ENCODE measurements around the gene TNFRSF14.
A peak's percentile ranks its signal among the peaks of the same experiment; 100 is the strongest.

TNFRSF14 gene

DNA sequence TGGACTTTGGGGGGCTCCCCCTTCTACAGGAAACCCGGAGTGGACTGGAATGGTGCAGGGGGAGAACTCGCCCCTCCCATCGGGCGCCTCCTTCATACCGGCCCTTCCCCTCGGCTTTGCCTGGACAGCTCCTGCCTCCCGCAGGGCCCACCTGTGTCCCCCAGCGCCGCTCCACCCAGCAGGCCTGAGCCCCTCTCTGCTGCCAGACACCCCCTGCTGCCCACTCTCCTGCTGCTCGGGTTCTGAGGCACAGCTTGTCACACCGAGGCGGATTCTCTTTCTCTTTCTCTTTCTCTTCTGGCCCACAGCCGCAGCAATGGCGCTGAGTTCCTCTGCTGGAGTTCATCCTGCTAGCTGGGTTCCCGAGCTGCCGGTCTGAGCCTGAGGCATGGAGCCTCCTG, at the start of gene TNFRSF14:
TSS of gene TNFRSF14 (plus strand) at position 95 of the 401 bp plus-strand sequence. CDS start at position 389, 294 bp downstream.
- peak; percentile 88 for DNase-seq (ENCODE audit: low spot score)

DNA sequence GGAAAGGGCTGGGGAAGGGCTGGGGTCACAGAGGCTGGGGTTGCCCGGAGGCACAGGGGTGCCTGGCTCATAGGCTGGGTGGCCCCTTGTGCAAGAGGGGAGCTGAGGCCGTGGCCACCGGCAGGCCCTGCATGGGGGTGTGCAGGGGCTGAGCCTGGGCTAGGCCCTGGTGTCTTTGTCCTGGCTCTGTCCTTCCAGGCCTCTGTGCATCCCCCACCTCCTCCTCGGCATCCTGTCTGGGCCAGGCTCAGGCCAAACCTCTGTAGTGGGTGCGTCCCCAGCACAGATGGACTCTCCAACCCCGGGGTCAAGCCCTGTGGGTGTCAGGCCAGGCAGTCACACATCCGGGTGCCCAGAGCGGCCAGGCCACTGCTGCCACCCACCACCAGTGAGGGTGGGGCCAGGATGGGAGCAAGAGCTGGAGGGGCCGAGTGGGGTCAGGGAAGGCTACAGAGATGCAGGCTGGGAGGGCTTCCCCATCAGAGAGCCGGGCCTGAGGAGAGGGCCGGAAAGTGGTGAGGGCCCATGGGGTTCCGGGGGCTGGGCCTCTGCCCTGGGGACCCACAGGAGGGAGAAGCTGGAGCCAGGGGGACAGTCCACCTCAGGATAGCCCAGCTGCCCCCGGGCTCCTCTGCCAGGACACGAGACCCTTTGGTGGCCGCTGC, 49.1 kb upstream of the TNFRSF14 start:
- DNase-seq (ENCODE audit: low spot score), result no peak

- DNase-seq (ENCODE audit: low spot score), result no peak
Measured at GRCh38 chr1:2507744-2508155, 48.4 kb upstream of the TNFRSF14 start.

- no peak for DNase-seq (ENCODE audit: low spot score)
Measured at GRCh38 chr1:2508180-2508579, 48.0 kb upstream of the TNFRSF14 start.

DNA sequence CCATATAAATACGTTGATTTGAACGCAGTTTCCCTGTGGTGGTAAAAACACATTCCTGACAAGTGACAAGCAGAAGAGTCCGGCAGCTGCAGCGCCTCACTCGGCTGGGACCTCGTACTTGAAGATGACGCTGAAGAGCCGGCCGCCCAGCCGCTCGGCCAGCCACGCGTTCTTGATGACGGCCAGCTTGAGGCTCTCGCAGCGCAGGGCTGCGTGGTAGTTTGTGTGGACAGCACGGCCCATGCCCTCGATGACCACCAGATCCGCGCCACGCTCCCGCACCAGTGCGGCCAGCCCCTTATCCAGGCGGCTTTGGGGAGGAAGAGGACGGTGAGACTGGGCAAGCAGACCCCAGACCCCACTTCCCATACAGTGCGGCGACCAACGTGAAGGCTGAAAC, 47.4 kb upstream of the TNFRSF14 start:
- DNase-seq (ENCODE audit: low spot score), result no peak

GRCh38 chr1:2509589-2509988, 46.6 kb upstream of the TNFRSF14 start:
- no peak for DNase-seq (ENCODE audit: low spot score)

GRCh38 chr1:2510366-2511155, 45.6 kb upstream of the TNFRSF14 start:
- DNase-seq (ENCODE audit: low spot score), result no peak

GRCh38 chr1:2512862-2513421, 43.2 kb upstream of the TNFRSF14 start:
- no peak for DNase-seq (ENCODE audit: low spot score)

DNA sequence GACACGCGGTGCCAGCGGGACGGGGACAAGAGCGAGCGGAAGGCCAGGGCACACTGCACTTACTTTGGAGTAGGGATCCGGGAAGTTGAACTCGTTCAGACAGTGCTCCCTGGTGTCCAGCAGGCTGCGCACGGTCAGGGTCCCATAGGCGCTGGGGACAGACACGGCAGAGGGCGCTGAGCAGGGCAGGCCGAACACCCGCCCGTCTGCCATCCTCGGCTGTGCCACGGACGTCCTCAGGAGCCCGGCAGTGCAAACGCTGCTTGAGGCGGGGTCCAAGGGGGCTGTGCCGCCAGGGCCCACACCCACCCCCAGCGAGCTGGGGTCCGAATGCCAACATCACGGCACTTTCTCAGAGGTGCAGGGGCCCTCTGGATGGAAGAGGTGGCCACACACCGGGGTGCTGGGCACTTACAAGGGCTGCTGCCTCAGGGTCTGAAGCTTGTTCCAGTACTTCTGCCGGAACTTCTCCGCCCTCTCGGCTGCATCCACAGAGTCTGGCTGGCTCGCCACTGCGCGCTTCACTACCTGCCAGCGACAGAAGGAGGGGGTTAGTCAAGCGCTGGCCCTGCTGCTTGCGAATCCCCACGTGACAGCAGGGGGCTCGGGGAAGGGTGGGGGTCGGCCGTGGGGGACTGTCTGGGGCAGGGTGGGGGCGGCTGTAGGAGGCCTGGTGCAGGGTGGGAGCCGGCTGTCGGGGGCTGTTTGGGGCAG, 42.1 kb upstream of the TNFRSF14 start:
- no peak for DNase-seq (ENCODE audit: low spot score)

DNA sequence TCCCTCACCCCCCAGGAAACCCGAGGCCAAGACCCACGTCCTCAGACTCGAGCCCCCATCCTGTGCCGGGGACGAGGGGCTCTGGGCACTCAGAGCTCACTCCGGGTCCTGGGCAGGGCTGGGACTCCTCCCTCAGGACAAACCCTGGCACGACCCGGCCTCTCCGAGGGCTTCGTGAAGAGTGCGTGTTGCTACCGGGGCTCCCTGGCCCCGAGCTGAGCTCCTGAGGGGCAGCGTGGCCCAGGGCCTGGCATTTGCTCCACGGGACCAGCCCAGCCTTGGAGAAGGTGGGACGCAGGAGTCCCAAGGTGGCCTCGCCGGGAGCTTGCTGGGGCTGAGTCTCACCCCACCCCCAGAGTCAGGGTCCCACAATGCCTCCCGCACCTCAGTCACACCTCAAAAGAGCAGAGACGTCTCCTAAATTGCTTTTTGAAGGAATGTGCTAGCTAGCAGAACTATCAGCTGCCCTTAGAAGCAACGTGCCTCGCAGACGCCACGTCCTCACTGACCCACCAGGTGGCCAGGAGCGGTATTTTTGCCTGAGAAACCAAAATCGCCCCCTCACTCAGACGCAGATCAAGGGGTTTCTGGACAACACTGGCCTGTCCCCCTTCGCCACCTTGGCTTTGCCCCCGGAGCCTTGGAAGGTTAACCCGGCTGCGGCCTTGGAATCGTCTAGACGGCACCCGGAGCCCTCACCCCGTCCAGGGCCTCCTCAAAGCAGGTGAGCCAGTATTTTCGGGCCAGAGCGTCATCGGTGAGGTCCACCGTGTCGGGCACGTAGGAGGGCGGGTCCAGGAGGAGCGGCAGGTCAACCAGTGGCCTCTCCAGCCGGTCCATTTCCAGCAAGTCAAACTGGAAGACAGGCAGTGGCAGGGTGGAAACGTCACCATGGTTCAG, 41.1 kb upstream of the TNFRSF14 start:
- no peak for DNase-seq (ENCODE audit: low spot score)

GRCh38 chr1:2515763-2516080, 40.4 kb upstream of the TNFRSF14 start:
- no peak for DNase-seq (ENCODE audit: low spot score)

DNA sequence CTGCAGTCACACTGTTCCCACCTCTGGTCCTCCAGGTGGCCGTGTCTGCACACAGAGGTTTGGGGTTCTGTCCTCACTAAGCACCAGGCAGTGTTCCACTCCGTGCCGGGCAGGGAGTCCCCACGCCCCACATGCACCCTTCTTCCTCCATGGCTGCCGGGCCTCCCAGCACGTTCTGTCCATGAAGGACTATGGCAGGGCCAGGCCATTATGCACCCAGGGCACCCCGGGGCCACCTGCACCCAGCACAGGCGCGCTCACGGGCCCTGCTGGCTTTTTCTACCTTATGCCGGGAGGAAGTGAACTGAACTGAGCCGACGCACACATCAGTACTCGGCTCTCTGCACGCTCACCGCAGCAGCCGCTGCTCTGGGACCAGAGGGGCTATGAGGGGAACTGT, 40.0 kb upstream of the TNFRSF14 start:
- no peak for DNase-seq (ENCODE audit: low spot score)

DNA sequence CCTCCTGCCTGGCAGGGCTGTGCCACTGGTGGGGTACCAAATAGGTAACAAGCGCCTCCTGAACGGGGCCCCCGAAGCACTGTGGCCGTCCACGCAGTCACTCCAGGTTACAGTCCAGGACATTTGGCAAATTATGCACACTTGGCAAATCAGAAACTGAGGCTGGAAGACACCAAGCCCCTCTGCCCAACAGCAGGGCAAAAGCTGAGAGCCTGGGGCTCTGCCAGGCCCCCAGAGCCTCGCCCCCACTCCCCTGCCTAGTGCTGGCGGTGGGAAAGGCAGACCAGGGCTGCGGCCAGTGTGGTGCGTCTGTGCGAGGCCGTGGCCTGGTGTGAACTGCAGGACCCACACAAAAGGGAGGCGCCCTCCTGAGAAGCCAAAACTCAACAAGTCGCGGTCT, 39.2 kb upstream of the TNFRSF14 start:
- no peak for DNase-seq (ENCODE audit: low spot score)

DNA sequence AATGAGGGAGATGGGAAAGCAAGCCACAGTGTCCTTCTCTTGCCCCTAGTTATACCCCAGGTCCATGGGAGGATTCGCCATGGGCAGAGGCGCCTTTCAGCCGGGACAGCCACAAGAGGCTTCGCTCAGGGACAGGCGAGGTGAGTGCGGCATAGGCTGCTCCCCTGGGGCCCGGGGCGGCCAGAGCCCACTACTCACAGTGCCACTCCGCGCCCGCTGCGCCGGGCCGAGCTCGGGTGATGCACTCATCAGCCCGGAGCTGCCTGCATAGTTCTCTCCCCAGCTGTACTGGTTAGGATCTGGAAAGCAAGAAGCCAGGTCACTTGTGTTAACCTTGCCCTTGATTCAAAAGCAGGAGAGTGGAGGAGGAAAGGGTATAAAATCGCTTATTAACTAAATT, 38.2 kb upstream of the TNFRSF14 start:
- DNase-seq (ENCODE audit: low spot score), result no peak

DNA sequence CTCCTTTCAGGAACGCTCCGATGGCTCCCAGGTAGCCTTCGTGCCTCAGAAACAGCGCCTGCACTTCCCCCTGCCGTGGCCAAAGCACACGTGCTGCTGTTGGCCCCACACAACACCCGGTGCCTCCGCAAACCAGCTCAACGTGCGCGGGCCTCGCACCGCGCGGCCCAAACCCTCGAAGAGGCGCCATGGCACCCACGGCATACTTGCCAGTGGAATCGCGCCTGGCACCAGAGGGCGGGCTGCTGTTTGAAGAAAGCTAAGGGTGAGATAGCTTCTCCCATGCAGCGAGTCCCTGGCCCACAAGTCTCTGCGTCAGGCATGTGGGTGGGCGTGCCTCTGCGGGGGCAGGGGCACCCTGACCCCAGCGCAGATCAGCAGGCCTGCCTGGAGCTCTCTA, 37.6 kb upstream of the TNFRSF14 start:
- no peak for DNase-seq (ENCODE audit: low spot score)

GRCh38 chr1:2519029-2519685, 37.0 kb upstream of the TNFRSF14 start:
- DNase-seq (ENCODE audit: low spot score), result no peak

DNA sequence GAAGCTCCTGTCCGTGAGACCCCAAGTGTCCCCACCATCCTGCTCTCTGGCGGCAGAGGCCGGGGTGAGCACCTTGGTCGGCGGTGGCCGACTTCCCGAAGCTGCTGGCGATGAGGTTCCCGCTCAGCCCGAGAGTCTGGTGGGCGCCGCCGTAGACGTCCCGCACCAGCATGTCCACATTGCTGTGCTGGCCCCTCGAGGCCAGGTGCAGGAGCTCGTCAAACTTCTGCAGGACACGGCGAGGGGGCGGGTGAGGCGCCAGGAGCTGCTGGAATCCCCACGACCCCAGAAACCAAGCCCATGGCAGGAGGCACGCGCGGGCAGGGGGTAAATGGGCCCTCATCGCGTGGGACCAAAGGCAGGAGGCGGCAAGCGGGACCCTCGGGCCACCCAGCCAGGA, 36.4 kb upstream of the TNFRSF14 start:
- DNase-seq (ENCODE audit: low spot score), result no peak

DNA sequence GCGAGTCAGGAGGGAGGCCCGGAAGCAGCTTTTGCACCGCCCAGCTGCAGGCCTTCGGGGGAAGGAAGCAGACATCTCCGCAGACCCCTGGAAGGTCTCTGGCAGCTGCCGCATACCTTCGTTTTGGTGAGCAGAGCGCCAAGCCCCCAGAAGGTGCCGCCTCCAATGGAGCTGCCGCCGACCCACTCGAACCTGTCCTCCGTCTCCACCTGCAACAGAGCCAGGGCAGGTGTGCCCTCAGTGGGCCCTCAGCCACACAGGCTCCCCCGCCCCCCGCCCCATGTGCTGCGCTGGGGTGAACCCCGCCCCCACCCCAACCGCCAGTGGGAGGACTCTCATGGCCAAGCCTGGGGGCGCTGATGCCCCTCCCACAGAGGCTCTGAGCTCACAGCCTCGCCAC, 36.0 kb upstream of the TNFRSF14 start:
- DNase-seq (ENCODE audit: low spot score), result no peak

GRCh38 chr1:2520806-2521205, 35.4 kb upstream of the TNFRSF14 start:
- no peak for DNase-seq (ENCODE audit: low spot score)

DNA sequence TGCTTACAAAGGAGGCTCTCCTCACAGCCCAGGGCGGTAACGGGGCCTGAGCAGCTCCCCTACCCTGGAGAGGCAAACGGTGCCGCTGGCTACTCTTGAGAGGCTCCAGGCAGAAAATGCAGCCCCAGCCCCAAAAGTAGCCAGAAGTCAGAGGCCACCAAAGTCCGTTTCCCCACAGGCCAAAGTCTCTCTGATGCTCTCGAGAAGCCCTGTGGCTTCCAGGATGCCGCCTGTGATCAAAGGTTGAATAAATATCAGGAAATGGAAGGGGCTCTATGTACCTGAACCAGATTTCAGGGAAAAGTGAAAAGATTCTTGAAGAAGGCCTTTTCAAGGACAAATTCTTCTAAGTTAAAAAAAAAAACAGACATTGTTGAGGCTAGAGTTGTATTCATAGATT, 33.9 kb upstream of the TNFRSF14 start:
- DNase-seq (ENCODE audit: low spot score), result no peak

GRCh38 chr1:2523191-2523890, 32.8 kb upstream of the TNFRSF14 start:
- no peak for DNase-seq (ENCODE audit: low spot score)

Data from hepatic stellate cell (primary cell).